Breast epithelium (tissue), 4 donors: ENCODE results near the gene MAPK8. TPM values are rescaled to one million over a fixed set of nuclear protein-coding genes. Genes with fewer than 3 reads are reported as not detected.

Source experiments
- DNase-seq, 2 donors: peaks; one replicate each; pipeline ENCODE4 v3.0.0-alpha.2; 2019; ENCODE audit warnings: low spot score in 2 of 2
- H3K27ac ChIP-seq, 2 donors: fragments of 200-600 bp; sonication (generic) in 1 of 2; one replicate each; pipeline ENCODE4 v1.5.1; 2016 to 2019; ENCODE audit warnings: mild to moderate bottlenecking in 1 of 2
- H3K27me3 ChIP-seq, 2 donors: fragments of 200-600 bp; sonication (generic) in 1 of 2; one replicate each; pipeline versions ENCODE4 v1.5.1 to v1.6.0; 2017 to 2019; ENCODE audit warnings: control low read depth in 1 of 2, mild to moderate bottlenecking in 1 of 2
- H3K36me3 ChIP-seq: fragments of 200-600 bp; one replicate; pipeline ENCODE4 v1.5.1; 2019
- H3K4me1 ChIP-seq, 2 donors: fragments of 200-600 bp; sonication (generic); one replicate each; pipeline ENCODE4 v1.5.1; 2016 to 2019; ENCODE audit warnings: control low read depth in 1 of 2
- H3K4me3 ChIP-seq, 3 donors: fragments of 200-600 bp; sonication (generic); 1 replicate in 2 of 3; 2 replicates in 1 of 3; pipeline ENCODE4 v1.5.1; 2016 to 2019; ENCODE audit warnings: mild to moderate bottlenecking in 3 of 3, moderate library complexity in 2 of 3
- H3K9me3 ChIP-seq, 2 donors: fragments of 200-600 bp; sonication (generic) in 1 of 2; one replicate each; pipeline ENCODE4 v1.5.1; 2016 to 2019; ENCODE audit warnings: control low read depth in 1 of 2
- POLR2A ChIP-seq: fragments of 450-650 bp; IDR thresholded peaks from one replicate; pipeline ENCODE4 v1.6.1; 2016; ENCODE audit warnings: antibody characterized with exemption, mild to moderate bottlenecking, moderate library complexity
- POLR2AphosphoS5 ChIP-seq, 3 donors: sonication (generic); formaldehyde crosslinking; IDR thresholded peaks; one replicate each; pipeline ENCODE4 v1.6.1; 2017; ENCODE audit warnings: antibody characterized with exemption in 3 of 3
- intact Hi-C: fragments of 100-400 bp; cut with DNase I; formaldehyde crosslinking; loops from one replicate; pipeline ENCODE4 v1.15.1; 2023; ENCODE audit warnings: low total_unique reads
- total RNA-seq, 3 donors: library from RNA; depleted of rRNA; stranded (reverse); fragments of >200 nt; gene quantifications; one replicate each; pipeline ENCODE4 v1.1.0, GENCODE V29; 2016
- TF ChIP-seq, protein P1 (sequence below), 3 donors: fragments of 450-650 bp; IDR thresholded peaks; one replicate each; pipeline ENCODE4 v1.5.1; 2016 to 2017; ENCODE audit warnings: antibody characterized with exemption in 3 of 3, mild to moderate bottlenecking in 3 of 3, moderate library complexity in 3 of 3

MAPK8 gene
- total RNA-seq, 3 donors from 2014 or later: 52.5 to 108 (median 74.1) TPM

DNA sequence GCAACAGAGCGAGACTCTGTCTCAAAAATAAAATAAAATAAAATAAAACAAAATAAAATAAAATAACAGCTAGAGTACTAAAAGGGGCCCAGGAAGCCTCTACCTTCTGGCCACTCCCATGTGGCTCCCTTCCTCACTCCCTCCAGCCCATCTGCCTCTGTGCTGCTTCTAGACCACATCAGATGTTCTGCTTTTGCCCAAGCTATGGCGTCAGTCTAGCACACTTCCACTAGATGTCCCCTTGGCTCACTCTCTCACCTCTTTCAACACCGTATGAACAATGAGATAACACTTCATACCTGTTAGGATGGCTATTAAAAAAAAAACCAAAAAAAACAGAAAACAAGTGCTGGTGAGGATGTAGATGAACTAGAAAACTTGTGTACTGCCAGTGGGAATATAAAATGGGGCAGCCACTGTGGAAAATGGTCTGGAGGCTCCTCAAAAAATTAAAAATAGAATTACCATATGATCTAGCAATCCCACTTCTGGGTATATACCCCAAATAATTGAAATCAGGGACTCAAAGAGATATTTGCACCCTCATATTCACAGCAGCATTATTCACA lies 166.1 kb downstream of the MAPK8 start:
- Histone ChIP-seq H3K36me3 (no peaks in the 10 kb centered on the region), H3K27me3 (peaks cover 0 to 5% of the 10 kb centered on the region in 2 donors), H3K27ac (no peak overlapping the region), H3K4me3 (no peak overlapping the region), H3K4me1 (no peaks in the 10 kb centered on the region), H3K9me3 (peaks cover 0 to 4% of the 10 kb centered on the region in 2 donors)
- no peak for TF ChIP-seq POLR2A
- TF ChIP-seq POLR2AphosphoS5 (IDR thresholded peaks at IDR 0.05): no peak
- TF ChIP-seq, protein P1, sequence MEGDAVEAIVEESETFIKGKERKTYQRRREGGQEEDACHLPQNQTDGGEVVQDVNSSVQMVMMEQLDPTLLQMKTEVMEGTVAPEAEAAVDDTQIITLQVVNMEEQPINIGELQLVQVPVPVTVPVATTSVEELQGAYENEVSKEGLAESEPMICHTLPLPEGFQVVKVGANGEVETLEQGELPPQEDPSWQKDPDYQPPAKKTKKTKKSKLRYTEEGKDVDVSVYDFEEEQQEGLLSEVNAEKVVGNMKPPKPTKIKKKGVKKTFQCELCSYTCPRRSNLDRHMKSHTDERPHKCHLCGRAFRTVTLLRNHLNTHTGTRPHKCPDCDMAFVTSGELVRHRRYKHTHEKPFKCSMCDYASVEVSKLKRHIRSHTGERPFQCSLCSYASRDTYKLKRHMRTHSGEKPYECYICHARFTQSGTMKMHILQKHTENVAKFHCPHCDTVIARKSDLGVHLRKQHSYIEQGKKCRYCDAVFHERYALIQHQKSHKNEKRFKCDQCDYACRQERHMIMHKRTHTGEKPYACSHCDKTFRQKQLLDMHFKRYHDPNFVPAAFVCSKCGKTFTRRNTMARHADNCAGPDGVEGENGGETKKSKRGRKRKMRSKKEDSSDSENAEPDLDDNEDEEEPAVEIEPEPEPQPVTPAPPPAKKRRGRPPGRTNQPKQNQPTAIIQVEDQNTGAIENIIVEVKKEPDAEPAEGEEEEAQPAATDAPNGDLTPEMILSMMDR (IDR thresholded peaks at IDR 0.05): no peak
- peak in 1 of 2 donors; percentile 10 for DNase-seq
- intact Hi-C loops: no loop called here

DNA sequence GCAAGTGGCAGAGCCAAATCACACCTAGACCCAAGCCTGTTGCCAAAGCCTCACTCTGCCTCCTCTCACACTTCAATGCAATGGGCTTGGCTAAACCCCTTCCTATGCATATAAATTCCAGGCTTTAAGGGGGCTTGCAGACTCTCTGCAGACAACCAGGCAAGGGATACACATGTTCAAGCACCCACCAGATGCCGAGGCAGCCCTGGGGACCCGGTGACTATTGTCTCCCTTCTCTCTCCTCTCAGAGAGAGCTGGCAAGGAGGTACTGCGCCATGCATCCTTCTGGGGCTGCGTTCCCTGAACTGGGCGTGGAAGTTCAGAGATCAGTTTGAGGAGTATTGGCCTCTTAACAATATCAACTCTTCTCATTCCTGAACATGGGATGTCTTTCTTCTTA lies 167.2 kb downstream of the MAPK8 start:
- no peak overlapping the region for H3K4me3 ChIP-seq
- H3K4me1 ChIP-seq: no peaks in the 10 kb centered on the region
- intact Hi-C loops: no loop called here
- TF ChIP-seq POLR2A: no peak
- TF ChIP-seq, protein P1 (IDR thresholded peaks at IDR 0.05): no peak
- TF ChIP-seq POLR2AphosphoS5 (IDR thresholded peaks at IDR 0.05): no peak
- no peak overlapping the region for H3K27ac ChIP-seq
- peaks cover 0 to 4% of the 10 kb centered on the region in 2 donors for H3K27me3 ChIP-seq
- no peaks in the 10 kb centered on the region for H3K36me3 ChIP-seq
- peaks cover 0 to 4% of the 10 kb centered on the region in 2 donors for H3K9me3 ChIP-seq
- peak; percentile 12 to 37 for DNase-seq

DNA sequence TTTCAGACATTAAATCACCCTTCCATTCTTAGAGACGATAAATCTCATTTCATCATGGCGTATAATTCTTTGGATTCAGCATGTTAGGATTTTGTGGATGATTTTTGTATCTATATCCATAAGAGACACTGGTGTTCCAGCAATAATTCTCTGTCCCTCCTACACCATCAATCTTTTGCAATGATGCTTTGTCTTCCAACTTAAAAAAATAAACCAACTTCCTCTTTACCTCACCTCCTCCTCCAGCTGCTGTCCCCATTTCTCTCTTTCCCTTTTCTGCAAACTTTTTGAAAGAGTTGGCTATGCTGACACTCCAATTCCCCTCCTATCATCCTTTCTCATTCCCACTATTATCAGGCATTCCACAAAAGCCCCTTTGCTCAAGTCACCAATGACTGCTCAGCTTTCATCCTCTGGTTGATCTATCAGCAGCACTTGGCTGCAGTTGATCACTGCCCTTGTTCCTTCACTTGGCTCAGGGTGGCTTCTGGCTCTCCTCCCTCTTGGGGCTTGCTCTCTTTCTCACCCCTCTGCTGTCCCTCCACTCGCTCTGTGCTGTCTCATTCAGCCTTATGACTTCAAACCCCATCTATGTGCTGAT lies 168.4 kb downstream of the MAPK8 start:
- H3K4me3 ChIP-seq: no peak overlapping the region
- no peaks in the 10 kb centered on the region for H3K36me3 ChIP-seq
- peaks cover 0 to 4% of the 10 kb centered on the region in 2 donors for H3K9me3 ChIP-seq
- TF ChIP-seq, protein P1 (IDR thresholded peaks at IDR 0.05): no peak
- TF ChIP-seq POLR2A (no peak), POLR2AphosphoS5 (IDR thresholded peaks at IDR 0.05) (no peak)
- intact Hi-C loops: no loop called here
- no peaks in the 10 kb centered on the region for H3K4me1 ChIP-seq
- H3K27me3 ChIP-seq: no peaks in the 10 kb centered on the region
- peak in 1 of 2 donors; percentile 9 for DNase-seq
- H3K27ac ChIP-seq: no peak overlapping the region

DNA sequence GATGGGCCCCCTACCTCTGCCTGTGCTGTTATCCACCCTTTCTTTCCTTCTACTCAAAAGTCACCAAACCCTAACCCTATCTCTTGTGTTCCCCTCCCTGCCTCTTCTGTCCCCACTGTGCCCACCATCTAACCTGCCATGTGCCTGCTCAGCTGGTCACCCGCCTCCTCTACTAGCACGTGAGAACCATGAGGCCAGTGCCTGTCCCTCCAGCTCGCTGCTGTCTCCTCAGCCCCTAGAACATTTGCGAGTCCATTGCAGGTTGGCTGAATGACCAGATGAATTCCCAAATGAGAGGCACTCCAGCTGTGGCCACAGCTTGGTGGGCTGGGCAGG lies 169.4 kb downstream of the MAPK8 start:
- H3K4me1 ChIP-seq: no peaks in the 10 kb centered on the region
- no peak overlapping the region for H3K4me3 ChIP-seq
- peak in 1 of 2 donors; percentile 19 for DNase-seq
- TF ChIP-seq POLR2A (no peak), POLR2AphosphoS5 (IDR thresholded peaks at IDR 0.05) (no peak)
- TF ChIP-seq, protein P1 (IDR thresholded peaks at IDR 0.05): no peak
- H3K27me3 ChIP-seq: no peaks in the 10 kb centered on the region
- H3K9me3 ChIP-seq: peaks cover 0 to 4% of the 10 kb centered on the region in 2 donors
- no peak overlapping the region for H3K27ac ChIP-seq
- intact Hi-C loops: no loop called here
- no peaks in the 10 kb centered on the region for H3K36me3 ChIP-seq

DNA sequence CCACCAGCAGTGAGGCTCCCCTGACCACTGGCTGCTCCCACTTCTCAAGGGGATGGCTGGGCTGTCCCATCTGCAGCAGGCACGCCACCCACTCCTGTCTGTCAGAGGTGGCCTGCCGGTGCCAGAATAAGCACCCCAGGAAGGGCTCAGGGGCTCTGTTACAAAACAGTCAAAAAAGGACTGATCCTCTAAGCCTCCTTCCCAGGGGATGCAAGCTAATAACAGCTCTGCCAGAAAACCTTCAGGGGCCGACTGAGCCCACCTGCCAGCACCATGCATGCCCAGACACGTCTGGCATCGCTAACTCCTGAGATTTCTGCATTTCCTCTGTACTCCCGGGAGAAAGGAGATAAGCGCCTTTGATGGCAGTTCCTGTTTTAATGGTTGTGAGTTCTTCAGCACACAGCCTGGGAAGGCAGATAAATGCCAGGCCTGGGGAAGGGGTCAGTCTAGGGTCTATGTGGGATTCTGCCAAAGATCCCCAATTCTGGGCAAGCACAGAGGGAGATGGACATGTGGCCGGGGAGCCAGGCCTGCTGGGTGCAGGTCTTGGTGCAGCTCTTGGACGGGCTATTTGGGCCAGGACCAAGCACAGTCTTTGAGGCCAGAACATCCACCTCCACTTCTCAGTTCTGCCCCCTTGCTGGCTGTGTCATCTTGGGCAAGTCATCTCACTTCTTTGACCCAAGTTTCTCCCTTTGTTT lies 170.0 kb downstream of the MAPK8 start:
- no peak overlapping the region for H3K4me3 ChIP-seq
- peak in 1 of 2 donors; percentile 9 for DNase-seq
- TF ChIP-seq, protein P1 (IDR thresholded peaks at IDR 0.05): no peak
- TF ChIP-seq POLR2A (no peak), POLR2AphosphoS5 (IDR thresholded peaks at IDR 0.05) (no peak)
- no peaks in the 10 kb centered on the region for H3K36me3 ChIP-seq
- H3K9me3 ChIP-seq: peaks cover 0 to 4% of the 10 kb centered on the region in 2 donors
- intact Hi-C loops: no loop called here
- H3K27me3 ChIP-seq: no peaks in the 10 kb centered on the region
- H3K4me1 ChIP-seq: no peaks in the 10 kb centered on the region
- no peak overlapping the region for H3K27ac ChIP-seq
